T-helper 22 cell (primary cell): ENCODE measurements around the gene GALK1.

ENCODE experiments used
- DNase-seq: peaks from one replicate; pipeline ENCODE4 v3.0.0-alpha.2; 2020; ENCODE audit warnings: low read depth

GALK1 gene

DNA sequence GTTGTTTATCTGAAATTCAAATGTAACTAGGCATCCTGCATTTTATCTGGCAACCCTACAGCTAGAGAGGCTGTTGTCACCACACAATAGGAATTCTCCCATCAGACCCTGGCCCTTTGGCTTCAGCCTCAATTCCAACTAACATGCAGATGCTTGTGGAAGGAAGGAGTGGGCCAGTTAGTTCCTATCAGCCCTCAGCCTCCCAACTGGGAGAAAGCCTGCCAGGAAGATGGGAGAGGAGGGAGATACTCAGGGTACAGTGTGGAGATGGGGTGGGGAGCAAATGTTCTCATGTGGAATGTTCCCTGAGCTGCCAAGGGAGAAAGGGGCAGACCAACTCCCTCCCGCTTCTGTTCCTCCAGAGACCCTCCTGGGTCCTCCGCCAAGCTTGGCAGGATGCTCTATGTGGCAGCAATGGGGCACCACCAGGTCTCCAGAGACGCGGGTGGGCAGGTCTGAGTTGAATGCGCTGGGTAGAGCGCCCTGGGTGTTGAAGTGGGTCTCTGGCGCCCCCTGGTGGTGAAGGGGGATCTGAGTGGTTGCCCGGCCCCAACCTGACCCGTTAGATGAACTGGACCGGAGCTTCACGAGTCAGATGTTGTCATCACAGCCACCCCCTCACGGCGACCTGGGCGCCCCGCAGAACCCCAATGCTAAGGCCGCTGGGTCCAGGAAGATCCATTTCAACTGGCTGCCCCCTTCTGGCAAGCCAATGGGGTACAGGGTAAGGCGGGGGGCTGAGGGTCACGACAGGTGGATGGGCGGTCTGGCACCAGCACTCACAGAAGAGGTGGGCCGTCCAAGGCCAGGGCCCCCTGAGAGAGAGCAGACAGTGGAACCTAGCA, 15.2 kb downstream of the GALK1 start:
- peak; percentile 61 for DNase-seq

DNA sequence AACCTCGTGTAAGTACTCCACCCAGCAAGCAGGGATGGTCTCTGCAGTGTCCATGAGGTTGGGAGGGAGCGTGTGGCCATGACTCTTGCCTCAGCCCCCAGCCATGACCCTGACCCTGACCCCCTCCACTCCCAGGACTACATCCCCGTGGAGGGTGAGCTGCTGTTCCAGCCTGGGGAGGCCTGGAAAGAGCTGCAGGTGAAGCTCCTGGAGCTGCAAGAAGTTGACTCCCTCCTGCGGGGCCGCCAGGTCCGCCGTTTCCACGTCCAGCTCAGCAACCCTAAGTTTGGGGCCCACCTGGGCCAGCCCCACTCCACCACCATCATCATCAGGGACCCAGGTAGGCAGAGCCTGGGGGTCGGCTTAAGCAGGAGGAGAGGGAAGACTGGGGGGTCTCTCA, 16.3 kb downstream of the GALK1 start:
- no peak for DNase-seq

- no peak for DNase-seq
Measured at GRCh38 chr17:75743625-75744206, 21.3 kb downstream of the GALK1 start.

DNA sequence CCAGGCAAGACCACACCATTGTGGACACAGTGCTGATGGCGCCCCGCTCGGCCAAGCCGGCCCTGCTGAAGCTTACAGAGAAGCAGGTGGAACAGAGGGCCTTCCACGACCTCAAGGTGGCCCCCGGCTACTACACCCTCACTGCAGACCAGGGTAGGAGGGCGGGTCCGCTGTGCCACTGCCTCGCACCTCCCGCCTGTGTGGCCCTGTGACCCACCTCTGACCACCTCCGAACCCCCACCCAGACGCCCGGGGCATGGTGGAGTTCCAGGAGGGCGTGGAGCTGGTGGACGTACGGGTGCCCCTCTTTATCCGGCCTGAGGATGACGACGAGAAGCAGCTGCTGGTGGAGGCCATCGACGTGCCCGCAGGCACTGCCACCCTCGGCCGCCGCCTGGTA, 22.7 kb downstream of the GALK1 start:
- DNase-seq: no peak

DNA sequence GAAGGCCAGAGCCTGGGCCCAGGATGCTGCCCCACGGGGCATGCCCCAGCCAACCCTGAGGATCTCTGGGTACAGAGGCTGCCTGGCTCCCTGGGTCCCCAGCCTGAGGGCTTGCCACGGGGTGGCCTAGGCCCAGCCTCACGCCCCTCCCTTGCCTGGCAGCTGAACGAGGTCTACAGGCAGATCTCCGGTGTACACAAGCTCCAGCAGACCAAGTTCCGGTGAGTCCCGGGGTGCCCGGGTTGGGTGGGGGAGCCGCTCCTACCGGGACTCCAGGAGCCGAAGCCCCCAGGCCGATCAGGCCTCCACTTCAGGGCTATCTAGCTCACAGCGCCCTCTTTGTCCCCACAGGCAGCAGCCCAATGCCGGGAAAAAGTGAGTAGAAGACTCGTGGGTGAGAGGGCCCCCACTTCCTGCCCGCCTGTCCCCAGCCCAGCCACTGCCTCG, 24.3 kb downstream of the GALK1 start:
- no peak for DNase-seq

DNA sequence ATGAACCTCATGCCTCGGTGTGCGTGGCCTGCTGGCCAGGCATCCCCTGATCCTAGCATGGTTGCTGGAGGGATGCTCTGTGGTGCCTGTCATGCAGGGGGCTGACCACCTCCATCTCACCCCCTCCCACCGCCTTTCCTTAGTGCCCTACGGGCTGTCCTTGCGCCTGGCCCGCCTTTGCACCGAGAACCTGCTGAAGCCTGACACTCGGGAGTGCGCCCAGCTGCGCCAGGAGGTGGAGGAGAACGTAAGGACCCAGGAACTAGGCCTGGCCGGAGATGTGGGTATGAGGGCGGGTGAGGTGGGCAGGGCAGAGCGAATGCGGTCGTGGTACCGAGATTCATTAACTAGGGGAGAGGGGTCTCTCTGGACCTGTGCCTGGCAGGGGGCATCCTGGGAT, 24.8 kb downstream of the GALK1 start:
- no peak for DNase-seq

DNA sequence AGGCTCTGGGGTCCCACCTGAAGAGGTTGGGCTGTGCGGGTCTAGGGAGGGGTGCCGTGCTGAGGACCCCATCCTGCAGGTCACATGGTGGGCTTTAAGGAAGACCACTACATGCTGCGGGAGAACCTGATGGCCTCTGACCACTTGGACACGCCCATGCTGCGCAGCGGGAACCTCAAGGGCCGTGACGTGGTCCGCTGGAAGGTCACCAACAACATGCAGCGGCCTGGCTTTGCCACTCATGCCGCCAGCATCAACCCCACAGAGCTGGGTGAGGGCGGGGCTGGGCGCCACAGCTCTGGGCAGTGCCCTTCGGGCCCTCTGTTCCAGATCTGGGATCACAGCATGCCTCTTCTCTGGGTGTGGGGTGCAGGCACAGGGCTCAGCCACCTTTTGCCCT, 25.2 kb downstream of the GALK1 start:
- DNase-seq: no peak

- DNase-seq: no peak
Measured at GRCh38 chr17:75739174-75739573, 25.8 kb downstream of the GALK1 start.

GRCh38 chr17:75738218-75738802, 26.7 kb downstream of the GALK1 start:
- no peak for DNase-seq

DNA sequence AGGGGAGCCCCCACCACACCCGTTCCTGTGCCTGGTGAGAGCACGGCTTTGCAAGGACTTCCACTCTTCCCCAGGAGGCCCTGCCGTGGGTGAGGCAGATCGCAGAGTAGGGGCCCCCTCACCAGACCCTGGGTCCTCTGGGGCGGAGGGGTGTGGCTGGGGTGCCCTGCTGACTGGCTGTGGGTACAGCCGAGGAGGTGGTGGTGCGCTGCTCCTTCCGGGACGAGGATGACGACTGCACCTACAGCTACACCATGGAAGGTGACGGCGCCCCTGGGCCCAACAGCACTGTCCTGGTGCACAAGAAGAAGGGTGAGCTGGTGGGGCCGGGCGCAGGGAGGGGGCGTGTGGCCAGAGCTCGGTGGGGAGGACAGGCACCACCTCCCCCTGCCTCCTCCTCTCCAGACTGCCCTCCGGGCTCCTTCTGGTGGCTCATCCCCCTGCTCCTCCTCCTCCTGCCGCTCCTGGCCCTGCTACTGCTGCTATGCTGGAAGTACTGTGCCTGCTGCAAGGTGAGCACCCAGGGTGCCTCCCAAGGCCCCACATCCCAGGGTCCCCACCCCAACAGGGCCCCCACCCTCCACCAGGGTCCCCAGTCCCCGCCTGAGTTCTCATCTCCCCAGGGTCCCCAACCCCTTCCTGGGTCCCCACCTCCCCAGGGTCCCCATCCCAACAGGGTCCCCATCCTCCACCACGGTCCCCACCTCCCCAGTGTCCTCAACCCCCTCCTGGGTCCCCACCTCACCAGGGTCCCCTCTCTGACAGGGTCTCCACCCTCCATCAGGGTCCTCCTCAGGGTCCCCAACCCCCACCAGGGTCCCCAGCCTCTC, 27.6 kb downstream of the GALK1 start:
- DNase-seq: no peak

GRCh38 chr17:75736173-75736835, 28.7 kb downstream of the GALK1 start:
- no peak for DNase-seq

DNA sequence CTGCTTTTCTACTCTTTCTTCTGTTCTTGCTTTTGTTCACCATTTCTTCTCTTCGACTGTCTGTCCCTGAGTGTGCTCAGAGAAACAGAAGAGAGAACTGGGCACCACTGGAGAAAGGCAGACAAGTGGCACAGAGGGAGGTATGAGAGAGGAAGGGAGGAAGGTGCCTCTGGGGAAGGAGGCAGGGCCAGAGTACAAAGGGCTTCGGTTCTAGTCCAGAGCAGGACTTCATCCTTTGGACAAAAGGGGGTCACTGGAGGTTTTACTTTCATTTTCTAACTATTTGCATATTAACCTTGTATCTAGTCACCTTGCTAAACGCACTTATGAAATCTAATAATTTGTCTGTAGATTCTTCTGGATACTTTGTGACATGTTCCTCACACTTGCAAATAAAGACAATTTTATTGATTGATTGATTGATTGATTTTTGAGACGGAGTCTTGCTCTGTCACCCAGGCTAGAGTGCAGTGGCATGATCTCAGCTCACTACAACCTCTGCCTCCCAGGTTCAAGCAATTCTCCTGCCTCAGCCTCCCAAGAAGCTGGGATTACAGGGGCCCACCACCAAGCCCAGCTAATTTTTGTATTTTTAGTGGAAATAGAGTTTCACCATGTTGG, 30.2 kb downstream of the GALK1 start:
- no peak for DNase-seq

DNA sequence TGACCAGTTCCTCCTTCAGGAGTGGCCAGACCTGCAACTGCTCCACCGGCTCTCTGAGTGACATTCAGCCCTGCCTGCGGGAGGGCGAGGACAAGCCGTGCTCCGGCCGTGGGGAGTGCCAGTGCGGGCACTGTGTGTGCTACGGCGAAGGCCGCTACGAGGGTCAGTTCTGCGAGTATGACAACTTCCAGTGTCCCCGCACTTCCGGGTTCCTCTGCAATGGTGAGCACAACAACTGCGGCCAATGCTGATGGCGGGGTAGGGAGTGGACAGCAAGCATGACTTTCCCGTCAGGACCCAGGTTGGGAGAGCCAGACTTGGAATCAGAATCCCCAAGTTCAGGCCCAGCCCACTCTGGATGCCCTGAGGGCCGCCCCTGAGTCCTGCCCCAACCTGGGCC, 31.5 kb downstream of the GALK1 start:
- no peak for DNase-seq

GRCh38 chr17:75731716-75732498, 33.1 kb downstream of the GALK1 start:
- no peak for DNase-seq

DNA sequence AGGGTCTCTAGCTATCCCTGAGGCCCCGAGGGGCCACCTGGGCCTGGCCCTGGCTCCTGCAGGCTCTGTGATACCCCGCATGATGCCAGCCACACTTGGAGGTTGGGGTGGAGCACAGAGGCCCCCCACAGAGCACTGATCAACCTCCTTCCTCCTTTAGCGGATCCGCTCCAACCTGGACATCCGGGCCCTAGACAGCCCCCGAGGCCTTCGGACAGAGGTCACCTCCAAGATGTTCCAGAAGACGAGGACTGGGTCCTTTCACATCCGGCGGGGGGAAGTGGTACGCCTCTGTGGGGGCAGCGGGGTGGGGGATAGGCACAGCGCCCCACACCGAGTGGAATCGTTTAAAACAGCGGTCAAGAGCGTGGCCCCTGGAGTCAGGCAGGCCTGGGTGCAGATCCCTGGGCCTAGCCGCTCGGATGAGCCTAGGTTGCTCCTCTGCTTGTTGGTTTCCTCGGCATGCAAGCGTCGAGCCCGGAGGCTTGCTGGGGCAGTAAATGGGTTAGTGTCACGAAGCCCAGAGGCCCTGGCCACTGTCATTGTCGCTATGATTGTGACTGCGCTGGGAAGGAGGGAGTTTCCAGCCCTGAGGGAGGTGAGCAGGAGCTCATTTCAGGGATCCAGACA, 33.8 kb downstream of the GALK1 start:
- no peak for DNase-seq

- no peak for DNase-seq
Measured at GRCh38 chr17:75730065-75730464, 34.9 kb downstream of the GALK1 start.

GRCh38 chr17:75729351-75729750, 35.6 kb downstream of the GALK1 start:
- DNase-seq: no peak

- DNase-seq: no peak
Measured at GRCh38 chr17:75727391-75727790, 37.6 kb downstream of the GALK1 start.

GRCh38 chr17:75725504-75725903, 39.5 kb downstream of the GALK1 start:
- no peak for DNase-seq
